Psoas muscle (tissue), 8 donors: ENCODE data around the gene ACSM5. TPM values are rescaled to one million over a fixed set of nuclear protein-coding genes. Genes with fewer than 3 reads are reported as not detected.

ENCODE experiments used
- ATAC-seq, 4 donors: fragments of 200-7000 bp; cut with Tn5 transposase; one replicate each; pipeline ENCODE4 v1.9.1; 2020; ENCODE audit warnings: moderate library complexity in 3 of 4, mild to moderate bottlenecking in 2 of 4
- DNase-seq, 2 donors: peaks; one replicate each; pipeline ENCODE4 v3.0.0-alpha.2; 2020
- H3K27ac ChIP-seq: fragments of 200-600 bp; one replicate; pipeline ENCODE4 v1.8.0; 2022
- H3K27me3 ChIP-seq, 3 donors: fragments of 200-600 bp in 1 of 3; one replicate each; pipeline versions ENCODE4 v1.6.1 to v1.8.0; 2013 to 2022; ENCODE audit warnings: low read length in 2 of 3, mild to moderate bottlenecking in 2 of 3, moderate library complexity in 1 of 3; ENCODE audit not compliant: insufficient read depth in 3 of 3
- H3K36me3 ChIP-seq, 2 donors: fragments of 200-600 bp in 1 of 2; one replicate each; pipeline versions ENCODE4 v1.6.1 to v1.8.0; 2013 to 2022; ENCODE audit warnings: low read depth in 1 of 2, mild to moderate bottlenecking in 1 of 2, moderate library complexity in 1 of 2; ENCODE audit not compliant: insufficient read depth in 1 of 2
- H3K4me1 ChIP-seq: fragments of 200-600 bp; one replicate; pipeline ENCODE4 v1.8.0; 2022
- H3K4me3 ChIP-seq: fragments of 200-600 bp; one replicate; pipeline ENCODE4 v1.8.0; 2022; ENCODE audit warnings: mild to moderate bottlenecking
- H3K9me3 ChIP-seq: fragments of 200-600 bp; one replicate; pipeline ENCODE4 v1.8.0; 2022
- CTCF ChIP-seq: fragments of 200-600 bp; IDR thresholded peaks from one replicate; pipeline ENCODE4 v1.8.0; 2022; ENCODE audit warnings: antibody characterized with exemption
- WGBS, 3 donors: extraction: QIAGEN DNeasy Blood & Tissue Kit; methylation state at CpG; one replicate each; pipeline versions ENCODE4 v1.1.6 to v1.1.7; 2013; 5-methylcytosine and 5-hydroxymethylcytosine counted together
- intact Hi-C, 2 donors: fragments of 100-400 bp; cut with DNase I; formaldehyde crosslinking; loops; one replicate each; pipeline versions ENCODE4 v1.11.0 to v1.14.2; 2022
- polyA plus RNA-seq, 3 donors: library from polyadenylated mRNA; stranded (reverse); fragments of 200-250 nt; gene quantifications; one replicate each; pipeline ENCODE4 v1.2.3, GENCODE V29; 2013
- total RNA-seq, 4 donors: library from RNA; stranded (reverse); fragmentation: NEBNext Ultra II Directional in 2 of 4; extraction: Animal tissue kit (Norgen Biotek cat#: 25700) in 2 of 4; gene quantifications; one replicate each; pipeline versions ENCODE4 v1.2.1 to v1.2.4, GENCODE V29; 2021 to 2023
- donor health status: healthy with polysubstance abuse.
- donor health status: DM: no; HTN: no; CAD: no; lungs with moderate emphysema.
- donor health status: Bipolar disorder and iron deficiency.
- donor health status: healthy.
- donor health status: DM: yes; HTN: yes; CAD: no.
- donor health status: DM: no; HTN: no; CAD: no.
- donor health status: DM: no; HTN: no; CAD: no.
- donor health status: DM: yes; HTN: yes; CAD: no.

ACSM5 gene
- total and polyA plus RNA-seq, 7 donors = 1.2 to 7.9 (median 4.3) TPM

GRCh38 chr16:20382202-20382948, 27.0 kb upstream of the ACSM5 start:
- H3K9me3 ChIP-seq = no peaks in the 10 kb centered on the region
- ATAC-seq (no peak), DNase-seq (no peak)
- intact Hi-C loops = no loop called here
- peaks cover 0 to 4% (median 0%) of the 10 kb centered on the region in 3 donors for H3K27me3 ChIP-seq
- TF ChIP-seq CTCF = no peak
- no peak overlapping the region for H3K27ac ChIP-seq
- no peak overlapping the region for H3K4me3 ChIP-seq
- no peaks in the 10 kb centered on the region for H3K4me1 ChIP-seq
- no peaks in the 10 kb centered on the region for H3K36me3 ChIP-seq
- WGBS, 3 donors = 85 to 91% (median 91%) methylated on average over 7 of the region's 7 CpGs

GRCh38 chr16:20383106-20384029, 26.0 kb upstream of the ACSM5 start:
- 29 to 30% (median 30%) methylated on average over 11 of the region's 11 CpGs for WGBS, 3 donors
- H3K36me3 ChIP-seq = no peaks in the 10 kb centered on the region
- no peaks in the 10 kb centered on the region for H3K4me1 ChIP-seq
- DNase-seq = peak in 1 of 2 donors; percentile 16
- H3K4me3 ChIP-seq = no peak overlapping the region
- no peak overlapping the region for H3K27ac ChIP-seq
- TF ChIP-seq CTCF = peak; percentile 61
- no peaks in the 10 kb centered on the region for H3K9me3 ChIP-seq
- peak in 3 of 4 donors; percentile 44 to 60 (median 59) for ATAC-seq
- H3K27me3 ChIP-seq = peaks cover 0 to 4% (median 0%) of the 10 kb centered on the region in 3 donors
- intact Hi-C loops = loop anchor here in 1 of 2 donors (2.0 kb wide), 1 partner anchor 477 kb away; no protein-coding TSS in a partner anchor

GRCh38 chr16:20385844-20386832, 23.2 kb upstream of the ACSM5 start:
- H3K4me3 ChIP-seq = no peak overlapping the region
- peak; percentile 39 to 72 for DNase-seq
- peak in 1 of 4 donors; percentile 60 for ATAC-seq
- H3K36me3 ChIP-seq = no peaks in the 10 kb centered on the region
- TF ChIP-seq CTCF = peak; percentile 74
- H3K27me3 ChIP-seq = peaks cover 0 to 4% (median 2%) of the 10 kb centered on the region in 3 donors
- WGBS, 3 donors = 18 to 25% (median 19%) methylated on average over 30 of the region's 30 CpGs
- H3K4me1 ChIP-seq = no peaks in the 10 kb centered on the region
- intact Hi-C loops = loop anchor here (2.0 to 5.0 kb wide), 3 partner anchors 479 to 829 kb away; partner anchors contain the start of gene VPS35L (in 1 of the 2)
- H3K9me3 ChIP-seq = no peaks in the 10 kb centered on the region
- no peak overlapping the region for H3K27ac ChIP-seq

- no peaks in the 10 kb centered on the region for H3K9me3 ChIP-seq
- H3K4me1 ChIP-seq = no peaks in the 10 kb centered on the region
- intact Hi-C loops = loop anchor here (2.0 to 5.0 kb wide), 3 partner anchors 15 to 831 kb away; partner anchors contain the start of gene VPS35L (in 1 of the 2)
- no peaks in the 10 kb centered on the region for H3K36me3 ChIP-seq
- ATAC-seq (no peak), DNase-seq (no peak)
- no peak overlapping the region for H3K4me3 ChIP-seq
- H3K27ac ChIP-seq = no peak overlapping the region
- no peak for TF ChIP-seq CTCF
- H3K27me3 ChIP-seq = peaks cover 0 to 4% (median 2%) of the 10 kb centered on the region in 3 donors
- 93 to 95% (median 93%) methylated on average over 3 of the region's 3 CpGs for WGBS, 3 donors
Measured at GRCh38 chr16:20387978-20388377, 21.4 kb upstream of the ACSM5 start.
